GM10847 (cell line): ENCODE results near the gene UBR4.

Experiments used
- POLR2A ChIP-seq: IDR thresholded peaks from 2 replicates; pipeline ENCODE4 v1.6.1; 2011; ENCODE audit not compliant: insufficient read length; ENCODE audit errors: extremely low read depth

The UBR4 gene

DNA sequence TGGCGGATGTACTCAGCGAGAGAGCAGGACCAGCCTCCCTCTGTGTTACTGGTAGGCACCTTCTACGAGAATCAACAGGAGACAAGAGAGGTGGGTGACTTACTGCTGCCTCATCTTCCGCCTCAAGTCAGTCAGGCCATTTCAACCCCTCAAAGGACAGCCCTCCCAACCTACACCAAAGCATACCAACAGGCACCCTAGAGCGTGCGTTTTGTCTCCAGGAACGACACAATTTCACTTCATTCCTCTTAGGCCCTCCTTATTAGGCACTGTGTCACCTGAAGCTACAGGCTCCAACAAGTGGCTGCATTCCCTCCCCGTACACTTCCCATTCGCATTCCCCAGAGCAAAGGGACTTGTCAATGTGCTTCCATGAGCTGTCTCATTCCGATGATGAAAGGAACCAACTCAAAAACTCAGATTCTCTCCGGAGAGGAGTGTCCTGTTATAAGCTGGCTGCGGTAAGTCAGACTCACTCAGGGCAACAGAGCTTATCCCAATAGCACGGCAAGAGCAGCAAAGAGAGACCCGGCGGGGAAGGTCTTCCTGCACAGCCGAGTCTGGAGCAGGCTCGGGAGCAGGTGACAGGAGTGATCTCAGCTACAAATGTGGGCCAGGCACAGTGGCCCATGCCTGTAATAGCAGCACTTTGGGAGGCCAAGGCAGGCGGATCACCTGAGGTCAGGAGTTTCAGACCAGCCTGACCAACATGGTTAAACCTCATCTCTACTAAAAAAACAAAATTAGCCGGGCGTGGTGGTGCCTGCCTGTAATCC lies 133.0 kb downstream of the UBR4 start:
- no peak for TF ChIP-seq POLR2A

DNA sequence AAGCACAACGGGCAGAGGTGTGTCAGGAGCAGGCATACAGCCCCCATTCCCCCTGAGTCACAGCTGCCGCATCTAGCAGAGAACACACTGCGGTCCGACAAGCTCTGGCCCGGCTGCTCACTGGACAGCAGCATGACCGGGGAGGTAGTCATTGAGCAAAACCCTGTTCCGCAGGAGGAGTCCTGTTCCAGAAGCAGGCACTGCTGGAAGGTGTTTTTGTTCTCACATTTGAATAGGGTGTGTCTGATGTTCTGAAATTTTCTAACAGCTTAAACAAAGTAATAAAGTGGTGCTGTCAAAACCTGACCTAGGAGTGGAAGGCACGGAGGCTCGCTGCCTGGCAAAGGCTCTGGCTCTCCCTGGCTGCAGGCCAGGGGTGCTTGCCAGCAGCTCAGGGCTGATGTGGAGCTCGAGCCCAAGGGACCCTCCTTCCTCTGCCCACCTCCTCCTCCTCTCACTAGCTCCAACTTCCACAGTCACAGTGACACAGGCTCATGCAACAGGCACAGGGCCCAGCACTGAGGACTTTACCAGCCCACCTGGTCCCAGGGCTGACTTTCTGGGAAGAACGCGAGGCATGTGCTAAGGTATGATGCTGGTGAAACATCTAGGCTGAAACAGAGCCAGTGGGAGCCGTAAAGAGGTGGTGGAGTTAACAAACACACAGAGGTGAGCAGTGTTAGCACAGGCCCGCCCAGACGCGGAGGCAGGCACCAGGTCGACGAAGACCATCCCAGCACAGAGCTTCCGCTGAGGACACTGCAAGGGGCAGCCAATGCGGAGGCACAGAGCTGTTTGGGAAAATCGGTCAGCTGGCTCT lies 135.0 kb downstream of the UBR4 start:
- TF ChIP-seq POLR2A = no peak

DNA sequence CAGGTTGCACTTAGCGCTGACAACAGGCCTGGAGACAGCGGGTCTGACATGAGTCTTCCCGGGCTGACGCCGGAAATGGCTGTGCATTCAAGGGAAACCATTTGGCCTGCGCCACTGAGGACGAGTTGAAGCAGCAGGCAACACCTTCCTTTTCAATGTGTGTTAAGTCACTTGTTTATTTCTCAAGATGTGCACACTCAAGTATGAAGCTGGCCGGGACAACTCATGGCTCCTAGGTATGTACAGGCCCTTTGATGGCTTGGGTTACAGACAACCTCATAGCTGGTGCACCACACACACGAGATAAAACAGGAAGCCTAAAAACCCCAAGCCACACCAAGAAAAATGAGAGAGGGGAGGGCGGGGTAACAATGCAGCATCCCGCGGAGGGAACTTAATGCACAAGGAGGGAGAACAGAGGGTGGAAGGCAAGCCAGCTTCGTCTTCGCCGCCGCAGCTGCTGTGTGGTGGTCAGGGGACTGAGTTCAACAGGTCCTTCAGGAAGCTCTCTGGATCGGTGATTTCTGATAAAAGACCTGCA lies 135.6 kb downstream of the UBR4 start:
- TF ChIP-seq POLR2A = no peak

DNA sequence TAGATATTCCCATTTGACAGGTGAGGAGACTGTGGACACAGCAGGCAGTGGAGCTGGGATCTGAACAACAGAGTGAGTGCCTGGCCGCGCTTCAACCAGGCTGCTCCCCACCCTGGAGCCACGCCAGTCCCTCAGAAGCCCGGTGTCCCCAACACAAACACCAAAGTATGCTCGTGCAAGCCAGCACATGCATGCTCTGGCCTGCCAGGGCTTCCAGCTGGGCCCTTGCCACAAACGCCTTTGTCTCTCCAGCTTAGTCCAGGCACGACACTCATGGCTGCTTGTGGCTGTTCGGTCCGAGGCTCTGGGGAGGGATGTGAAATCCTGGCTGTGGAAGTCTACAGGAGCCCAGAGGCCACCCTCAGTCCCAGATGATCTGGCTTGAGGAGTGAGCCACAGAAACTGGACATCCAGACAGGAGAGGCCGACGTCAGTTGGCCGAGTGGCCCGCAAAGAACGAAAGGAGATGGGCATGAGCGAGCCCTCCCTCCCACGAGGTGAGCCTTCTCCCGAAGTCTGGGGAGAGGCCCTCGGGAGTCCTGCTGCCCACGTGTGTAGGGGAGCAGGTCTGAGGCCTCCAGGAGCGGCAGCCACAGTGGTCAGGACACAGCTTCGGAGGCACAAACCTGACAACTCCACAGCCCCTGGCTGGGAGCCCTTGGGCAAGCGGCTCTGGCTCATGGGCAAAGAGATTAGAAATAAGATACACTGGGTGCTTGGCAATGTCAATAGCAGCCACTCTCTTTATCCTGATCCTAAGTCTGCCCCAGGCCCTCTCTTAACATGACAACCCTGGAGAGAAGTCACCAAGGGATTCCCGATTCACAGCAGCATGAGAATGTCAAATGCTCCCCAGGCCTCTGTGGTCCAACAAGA lies 136.5 kb downstream of the UBR4 start:
- TF ChIP-seq POLR2A = no peak

DNA sequence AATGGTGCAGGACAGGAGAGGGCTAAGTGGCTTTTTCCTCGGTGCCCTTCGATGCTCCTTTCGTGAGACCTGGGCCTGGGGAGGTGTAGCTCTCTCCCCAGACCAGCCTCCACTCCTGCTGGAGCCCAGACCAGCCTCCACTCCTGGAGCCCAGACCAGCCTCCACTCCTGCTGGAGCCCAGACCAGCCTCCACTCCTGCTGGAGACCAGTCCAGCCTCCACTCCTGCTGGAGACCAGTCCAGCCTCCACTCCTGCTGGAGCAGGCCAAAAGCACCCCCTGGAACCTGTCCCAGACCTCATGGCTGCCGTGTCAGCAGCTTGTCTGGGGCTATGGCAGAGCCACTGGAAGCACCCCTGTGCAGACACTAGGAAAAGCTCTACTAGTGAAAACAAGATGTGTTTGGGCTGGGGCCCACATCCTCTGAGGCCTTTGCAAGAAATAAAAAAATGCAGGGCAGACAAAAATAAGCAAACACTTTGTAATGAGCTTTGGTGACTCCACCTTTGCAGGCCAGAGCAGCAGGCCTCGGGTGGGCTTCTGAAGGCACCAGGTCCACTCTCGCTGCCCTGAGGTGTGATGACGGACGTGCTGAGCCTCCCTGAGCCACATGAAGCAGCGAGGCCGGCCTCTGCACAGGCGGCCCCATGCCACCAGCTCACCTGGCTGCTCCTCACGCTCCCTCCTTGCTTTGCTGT lies 137.6 kb downstream of the UBR4 start:
- no peak for TF ChIP-seq POLR2A

DNA sequence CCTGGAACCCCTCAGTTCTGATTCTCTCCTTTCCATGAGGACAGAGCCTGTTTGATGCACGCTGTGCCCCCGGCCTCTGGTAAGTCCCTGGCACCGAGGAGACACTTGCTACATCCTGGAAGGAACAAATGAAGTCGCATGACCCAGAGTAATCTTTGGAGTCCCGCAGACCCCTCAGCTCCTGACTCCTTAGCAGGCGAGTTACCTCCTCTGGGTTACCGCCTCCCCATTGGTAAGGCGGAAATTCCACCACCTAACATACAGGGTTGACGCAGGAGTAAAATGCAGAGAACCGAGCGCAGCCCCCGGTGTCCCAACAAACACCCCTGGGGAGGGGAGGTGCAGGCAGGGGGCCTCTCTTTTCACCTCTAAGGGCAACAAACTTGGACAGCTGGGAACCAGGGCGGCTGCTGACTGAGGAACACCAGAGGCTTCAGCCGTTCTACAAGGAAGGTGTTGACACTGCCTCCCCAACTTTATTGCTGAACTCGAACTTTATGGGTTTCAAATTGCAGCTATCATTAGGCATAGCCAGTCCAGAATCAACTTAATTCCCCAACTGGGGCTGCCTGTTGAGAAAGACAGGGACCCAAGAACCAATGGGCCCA lies 138.3 kb downstream of the UBR4 start:
- no peak for TF ChIP-seq POLR2A

DNA sequence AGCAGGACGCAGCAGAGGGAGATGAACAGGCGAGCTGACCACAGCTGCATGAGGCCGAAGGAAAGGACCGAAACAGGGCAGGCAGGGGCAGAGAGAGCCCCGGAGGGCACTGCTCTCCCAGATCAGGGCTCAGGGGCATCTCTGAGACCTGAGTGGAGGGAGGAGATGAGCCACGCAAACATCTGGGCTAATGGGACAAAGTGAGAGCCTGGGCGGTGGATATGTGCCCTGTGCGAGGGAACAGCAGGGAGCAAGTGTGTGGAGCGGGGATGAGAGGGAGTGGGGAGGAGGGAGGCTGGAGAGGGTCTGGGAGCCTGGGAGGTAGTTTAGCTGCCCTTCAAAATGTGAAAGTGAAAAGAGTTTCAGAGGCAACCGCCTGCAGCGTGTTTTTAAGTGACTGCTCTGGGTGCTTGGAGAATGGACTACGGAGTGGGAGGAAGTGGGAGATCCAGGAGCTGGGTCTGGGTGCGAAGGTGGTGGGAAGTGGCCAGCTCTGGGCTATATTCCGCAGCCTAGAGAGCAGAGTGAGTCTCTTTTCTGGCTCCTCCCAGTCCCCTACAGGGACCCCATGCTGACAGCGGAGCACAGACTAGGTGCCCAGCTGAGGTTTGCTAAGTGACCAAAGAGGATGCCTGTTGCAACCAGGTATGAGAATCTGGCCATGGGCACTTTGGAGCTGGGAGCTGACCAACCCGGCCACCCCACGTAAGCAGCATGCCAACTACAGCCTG lies 139.0 kb downstream of the UBR4 start:
- TF ChIP-seq POLR2A = no peak

DNA sequence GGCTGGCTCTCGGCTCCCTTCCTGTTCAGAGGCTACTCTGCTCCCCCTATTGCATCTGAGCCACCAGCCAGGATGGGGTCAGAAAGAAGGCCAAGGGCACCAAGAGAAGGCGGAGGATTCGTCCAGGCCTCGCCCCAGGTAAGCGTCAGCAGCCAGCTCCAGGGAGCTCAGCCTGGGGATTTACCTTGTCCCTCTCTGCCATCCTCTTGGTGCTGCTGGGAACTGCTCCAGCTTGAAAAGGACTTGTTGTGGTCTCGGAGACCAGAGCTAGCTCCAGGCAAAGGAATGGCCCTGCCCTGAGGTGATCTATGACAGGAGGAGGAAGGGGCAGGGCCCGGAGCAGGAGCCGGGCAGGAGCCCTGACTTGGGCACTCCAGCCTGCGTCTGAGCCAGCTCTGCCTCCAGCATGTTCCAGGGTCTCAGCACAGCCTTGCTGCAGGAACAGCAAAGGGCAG lies 139.8 kb downstream of the UBR4 start:
- TF ChIP-seq POLR2A = no peak

DNA sequence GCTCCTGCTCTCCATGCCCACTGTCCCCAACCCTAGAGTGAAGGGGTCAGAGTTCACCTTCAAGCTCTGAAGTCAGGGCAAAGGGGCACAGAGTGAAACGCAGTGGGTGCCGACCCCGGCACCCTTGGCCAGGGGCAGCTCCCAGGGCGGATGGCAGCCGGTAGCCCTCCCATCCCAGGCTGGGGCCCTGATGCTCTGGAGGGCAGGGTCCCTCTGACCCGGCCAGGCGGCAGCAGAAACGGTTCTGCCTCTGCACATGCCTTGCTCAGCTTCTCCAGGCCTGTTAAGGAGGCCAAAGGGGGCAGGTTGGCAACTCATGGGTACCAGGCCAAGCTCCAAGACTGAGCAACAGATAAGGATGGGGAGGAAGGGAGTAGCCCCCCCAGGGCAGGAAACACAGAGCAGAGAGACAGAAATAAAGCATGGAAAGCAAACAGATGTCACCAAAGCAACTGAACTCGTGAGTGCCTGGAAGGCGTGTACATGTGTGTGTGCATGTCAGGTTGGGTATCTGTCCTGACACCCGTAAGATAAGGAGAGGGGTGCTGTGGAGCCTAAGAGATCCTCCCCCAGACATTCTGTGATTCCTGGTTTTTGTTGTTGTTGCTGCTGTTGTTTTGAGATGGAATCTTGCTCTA lies 141.3 kb downstream of the UBR4 start:
- TF ChIP-seq POLR2A = no peak

DNA sequence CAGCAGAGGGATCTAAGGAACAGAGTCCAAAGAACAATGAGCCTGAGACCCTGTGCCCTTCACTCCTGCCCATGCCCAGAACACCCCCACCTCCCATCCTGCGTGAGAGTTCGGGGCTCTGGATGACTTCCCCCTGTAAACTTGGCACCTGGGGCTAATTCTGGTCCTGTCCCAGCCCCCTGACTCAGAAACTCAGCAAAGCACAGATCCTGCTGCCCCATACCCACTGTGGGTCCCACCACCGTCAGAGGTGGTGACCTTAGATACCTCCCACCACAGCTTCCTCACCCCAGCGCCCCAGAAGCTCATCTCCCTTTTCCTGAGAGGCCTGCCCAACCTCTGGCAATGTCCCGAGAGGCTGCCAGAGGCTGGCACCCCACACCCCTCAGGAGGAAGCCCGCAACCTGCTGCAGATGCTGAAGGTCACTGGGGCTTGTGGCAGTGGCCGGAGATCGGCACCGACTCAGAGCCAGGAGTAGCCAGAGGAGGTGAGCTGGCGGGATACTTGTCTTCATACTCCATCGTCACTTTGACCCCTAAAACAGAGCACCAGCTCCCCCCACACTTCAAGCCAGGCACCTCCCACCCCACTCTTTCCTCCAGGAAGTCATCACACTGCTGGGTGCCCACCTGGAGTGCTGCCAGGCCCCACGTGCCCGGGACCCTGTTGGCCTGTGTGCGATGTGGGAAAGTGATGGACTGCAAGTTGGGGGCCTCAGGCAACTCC lies 142.0 kb downstream of the UBR4 start:
- TF ChIP-seq POLR2A = no peak

DNA sequence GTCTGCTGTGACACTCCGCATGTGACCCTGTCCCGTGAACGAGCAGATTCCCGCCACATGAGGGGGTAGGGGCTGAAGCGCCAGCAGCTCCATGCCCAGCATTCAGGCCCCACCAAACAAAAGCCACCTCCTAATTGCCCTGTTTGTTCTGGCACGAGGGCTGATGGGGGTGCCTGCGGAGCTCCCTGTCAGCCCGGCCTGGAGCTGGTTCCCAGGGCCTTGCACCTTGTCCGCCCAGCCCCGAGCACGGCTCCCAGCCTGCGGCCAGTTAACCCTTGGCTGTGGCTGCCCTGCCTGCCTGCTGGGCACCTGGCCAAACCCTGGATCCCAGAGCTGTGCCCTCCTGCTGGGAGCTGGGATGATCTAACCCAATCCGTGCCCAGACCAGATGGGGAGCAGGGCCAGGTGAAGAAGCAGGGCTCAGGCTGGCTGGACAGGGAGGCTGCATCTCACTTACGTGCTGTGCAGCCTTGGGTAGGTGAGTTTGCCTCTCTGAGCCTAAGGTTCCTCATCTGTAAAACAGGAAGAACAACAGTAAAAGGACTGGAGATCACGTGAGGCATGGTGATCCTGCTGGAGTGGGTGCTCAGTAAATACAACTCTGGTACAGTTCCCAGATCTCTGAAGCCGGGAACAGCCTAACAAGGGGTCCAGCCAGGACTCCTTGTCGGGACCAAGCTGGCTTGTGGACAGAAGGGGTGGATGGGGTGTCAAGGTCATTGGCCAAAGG lies 142.7 kb downstream of the UBR4 start:
- no peak for TF ChIP-seq POLR2A

DNA sequence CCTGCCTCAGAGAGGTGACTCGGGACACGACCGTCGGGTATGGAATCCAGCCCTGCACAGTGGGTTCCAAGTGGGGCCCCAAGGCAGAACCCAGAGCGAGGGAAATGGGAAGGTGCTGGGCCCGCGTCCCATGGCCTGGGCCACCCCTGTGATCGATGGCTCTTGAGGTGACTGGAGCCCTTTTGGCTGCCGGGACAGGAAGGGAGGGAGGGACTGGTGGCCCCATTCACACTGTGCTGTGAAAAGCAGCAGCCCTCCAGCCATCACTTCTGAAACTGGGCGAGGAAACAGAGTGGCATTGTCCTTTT lies 143.2 kb downstream of the UBR4 start:
- TF ChIP-seq POLR2A = no peak

DNA sequence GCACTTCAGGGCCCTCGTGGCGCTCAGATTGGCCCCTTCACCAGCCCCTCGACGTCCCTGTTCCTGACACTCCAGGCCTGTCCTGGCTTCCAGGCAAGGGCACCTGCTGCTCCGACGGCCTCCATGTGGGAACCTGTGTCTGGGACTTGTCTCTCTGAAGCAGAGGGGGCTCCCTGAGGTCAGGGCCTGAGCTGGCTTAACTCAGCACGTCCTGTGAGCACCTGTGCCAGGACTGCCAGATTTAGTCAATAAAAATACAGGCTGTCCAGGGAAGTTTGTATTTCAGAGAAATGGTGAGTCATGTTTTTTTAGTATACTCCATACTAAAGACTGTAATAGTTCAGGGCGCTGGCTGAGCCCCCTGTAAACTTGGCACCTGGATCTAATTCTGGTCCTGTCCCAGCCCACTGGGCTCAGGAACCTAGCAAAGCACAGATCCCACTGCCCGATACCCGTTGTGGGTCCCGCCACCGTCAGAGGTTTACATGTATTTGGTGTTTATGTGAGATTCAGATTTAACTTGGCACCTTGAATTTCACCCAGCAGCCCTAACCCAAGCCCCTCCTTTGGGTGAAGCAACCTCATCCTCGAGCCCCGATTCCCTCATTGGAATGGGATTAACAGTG lies 143.7 kb downstream of the UBR4 start:
- TF ChIP-seq POLR2A = no peak
